ENCODE data around the gene ZNF526.
"Not testable (repeated sequence)": the region's sequence is repeated elsewhere in the genome, so short reads cannot be mapped to it uniquely, and the experiment has no call there.

The ZNF526 gene

GRCh38 chr19:42266105-42266504, 46.0 kb downstream of the ZNF526 start:
- DNase-seq (ENCODE audit: low spot score): not testable (repeated sequence)

GRCh38 chr19:42266928-42267603, 47.0 kb downstream of the ZNF526 start:
- not testable (repeated sequence) for DNase-seq (ENCODE audit: low spot score)

- DNase-seq (ENCODE audit: low spot score): no peak
These were observed 47.6 kb downstream of the ZNF526 start for GRCh38 chr19:42267644-42268141.

GRCh38 chr19:42268142-42268703, 48.1 kb downstream of the ZNF526 start:
- peak; percentile 100 for DNase-seq (ENCODE audit: low spot score)

- DNase-seq (ENCODE audit: low spot score): peak; percentile 100
These were observed 48.8 kb downstream of the ZNF526 start, which contains the start of gene CIC for GRCh38 chr19:42268704-42269477. CIC (plus strand) TSS chr19:42269252; CDS start chr19:42271784, 2,532 bp downstream.

GRCh38 chr19:42269478-42270345, 49.6 kb downstream of the ZNF526 start:
- no peak for DNase-seq (ENCODE audit: low spot score)

- peak; percentile 82 for DNase-seq (ENCODE audit: low spot score)
These were observed 50.4 kb downstream of the ZNF526 start for GRCh38 chr19:42270346-42271044.

GRCh38 chr19:42271045-42271419, 50.9 kb downstream of the ZNF526 start:
- DNase-seq (ENCODE audit: low spot score): no peak

- DNase-seq (ENCODE audit: low spot score): no peak
These were observed 51.9 kb downstream of the ZNF526 start for GRCh38 chr19:42271861-42272534.

- DNase-seq (ENCODE audit: low spot score): no peak
These were observed 52.4 kb downstream of the ZNF526 start for GRCh38 chr19:42272535-42272897.

- no peak for DNase-seq (ENCODE audit: low spot score)
These were observed 52.9 kb downstream of the ZNF526 start for GRCh38 chr19:42272989-42273406.

- DNase-seq (ENCODE audit: low spot score): no peak
These were observed 53.4 kb downstream of the ZNF526 start for GRCh38 chr19:42273407-42274064.

GRCh38 chr19:42274065-42274682, 54.1 kb downstream of the ZNF526 start:
- peak; percentile 1 for DNase-seq (ENCODE audit: low spot score)

- DNase-seq (ENCODE audit: low spot score): peak; percentile 1
These were observed 55.0 kb downstream of the ZNF526 start for GRCh38 chr19:42275103-42275502.

GRCh38 chr19:42275517-42275916, 55.4 kb downstream of the ZNF526 start:
- DNase-seq (ENCODE audit: low spot score): peak; percentile 1

GRCh38 chr19:42276284-42276683, 56.2 kb downstream of the ZNF526 start:
- DNase-seq (ENCODE audit: low spot score): peak; percentile 1

- peak; percentile 0 for DNase-seq (ENCODE audit: low spot score)
These were observed 56.7 kb downstream of the ZNF526 start for GRCh38 chr19:42276821-42277220.
